Stimulated activated CD8-positive, alpha-beta memory T cell treated with anti-CD3 and anti-CD28 coated beads, Interleukin-12 subunit alpha, Interleukin-12 subunit beta, amount 100 ng/mL, for 24 hours (primary cell): ENCODE data around the gene AQP12A.
"Not testable (repeated sequence)": the region's sequence is repeated elsewhere in the genome, so short reads cannot be mapped to it uniquely, and the experiment has no call there.

Source experiments
- DNase-seq: peaks from one replicate; pipeline ENCODE4 v3.0.0-alpha.2; 2020; ENCODE audit errors: extremely low read depth

AQP12A gene, protein sequence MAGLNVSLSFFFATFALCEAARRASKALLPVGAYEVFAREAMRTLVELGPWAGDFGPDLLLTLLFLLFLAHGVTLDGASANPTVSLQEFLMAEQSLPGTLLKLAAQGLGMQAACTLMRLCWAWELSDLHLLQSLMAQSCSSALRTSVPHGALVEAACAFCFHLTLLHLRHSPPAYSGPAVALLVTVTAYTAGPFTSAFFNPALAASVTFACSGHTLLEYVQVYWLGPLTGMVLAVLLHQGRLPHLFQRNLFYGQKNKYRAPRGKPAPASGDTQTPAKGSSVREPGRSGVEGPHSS

GRCh38 chr2:240691631-240692420 is at the start of gene AQP12A:
Gene AQP12A (plus strand): TSS chr2:240691866. CDS start chr2:240691914, 48 bp downstream.
- not testable (repeated sequence) for DNase-seq

GRCh38 chr2:240642061-240642805 is 49.4 kb upstream of the AQP12A start:
- no peak for DNase-seq

GRCh38 chr2:240642806-240643092 is 48.9 kb upstream of the AQP12A start:
- DNase-seq, result no peak

GRCh38 chr2:240643093-240643810 is 48.4 kb upstream of the AQP12A start:
- no peak for DNase-seq

GRCh38 chr2:240643811-240644150 is 47.9 kb upstream of the AQP12A start:
- DNase-seq, result no peak

DNA sequence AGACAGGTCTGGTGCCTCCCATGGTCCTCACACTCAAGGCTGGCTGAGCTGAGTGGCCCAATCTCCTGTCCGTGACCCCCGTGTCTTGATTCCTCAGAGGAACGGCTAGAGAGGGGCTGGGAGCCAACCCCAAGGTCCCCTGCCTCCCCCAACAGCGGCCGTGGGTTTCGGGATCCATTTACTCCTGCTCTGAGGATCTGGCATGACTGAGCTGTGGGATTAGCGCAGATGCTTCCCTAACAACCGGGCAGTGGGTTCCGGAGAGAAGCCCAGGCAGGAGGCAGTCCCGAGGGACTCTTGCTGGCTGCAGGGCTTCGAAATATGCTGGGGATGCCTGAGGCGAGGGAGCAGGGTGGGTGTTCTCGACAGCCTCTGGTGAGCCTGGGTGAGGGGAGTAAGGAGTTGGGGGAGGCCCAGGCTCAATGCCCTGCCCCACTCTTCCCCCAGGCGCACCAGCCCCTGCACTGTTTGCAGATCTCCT is 47.5 kb upstream of the AQP12A start:
- DNase-seq, result no peak

- no peak for DNase-seq
Measured at GRCh38 chr2:240644859-240645301, 46.8 kb upstream of the AQP12A start.

- DNase-seq, result no peak
Measured at GRCh38 chr2:240645346-240645745, 46.3 kb upstream of the AQP12A start.

DNA sequence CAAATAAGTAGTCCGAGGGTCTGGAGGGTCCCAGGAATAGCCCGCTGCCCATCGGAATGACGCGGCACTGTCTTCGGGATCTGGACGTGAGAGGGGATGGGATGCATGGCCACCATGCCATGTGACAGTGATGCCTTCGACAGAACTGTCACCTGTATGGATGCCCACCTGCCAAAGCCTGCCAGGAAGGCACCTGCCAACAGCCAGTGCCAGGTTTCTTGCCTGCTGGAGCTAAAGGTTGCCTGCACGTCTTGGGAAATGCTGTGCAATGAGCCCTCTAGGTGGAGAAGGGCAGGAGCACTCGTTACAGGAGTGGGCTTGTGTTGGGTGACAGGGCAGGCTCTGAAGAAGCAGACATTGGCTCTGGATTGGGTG is 45.9 kb upstream of the AQP12A start:
- no peak for DNase-seq

- DNase-seq, result no peak
Measured at GRCh38 chr2:240646176-240646899, 45.3 kb upstream of the AQP12A start.

GRCh38 chr2:240646900-240647502 is 44.7 kb upstream of the AQP12A start:
- DNase-seq, result no peak

DNA sequence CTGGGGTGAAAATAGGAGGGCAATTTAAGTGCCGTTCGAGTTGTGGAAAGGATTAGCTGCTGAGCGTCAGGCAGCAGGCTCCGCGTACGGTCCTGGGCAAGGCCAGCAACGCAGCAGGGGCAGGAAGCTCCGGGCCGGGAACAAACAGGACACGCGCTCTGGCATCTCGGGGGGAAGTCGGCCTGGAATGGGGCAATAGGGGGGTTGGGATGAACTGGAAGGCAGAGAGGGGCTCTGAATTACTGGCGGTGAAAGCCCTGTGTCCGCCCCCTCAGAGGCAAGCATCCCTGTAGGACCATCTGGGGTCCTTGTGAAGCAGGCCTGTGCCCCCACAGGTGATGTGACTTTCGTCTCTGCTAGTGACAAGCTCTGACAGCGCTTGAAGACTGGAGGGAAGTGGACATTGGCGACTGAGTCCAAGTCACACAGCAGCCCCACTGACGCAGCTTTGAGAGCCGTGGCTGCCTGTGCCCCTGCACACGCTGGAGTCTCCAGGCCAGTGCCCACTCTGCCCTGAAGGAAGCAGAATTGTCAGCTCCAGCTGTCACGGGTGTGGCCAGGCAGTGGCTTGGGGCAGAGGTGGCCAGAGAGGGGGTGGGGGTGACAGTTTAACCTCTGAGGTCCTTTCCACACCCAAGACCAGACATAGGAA is 44.0 kb upstream of the AQP12A start:
- DNase-seq, result no peak

GRCh38 chr2:240648155-240648649 is 43.5 kb upstream of the AQP12A start:
- DNase-seq, result no peak

DNA sequence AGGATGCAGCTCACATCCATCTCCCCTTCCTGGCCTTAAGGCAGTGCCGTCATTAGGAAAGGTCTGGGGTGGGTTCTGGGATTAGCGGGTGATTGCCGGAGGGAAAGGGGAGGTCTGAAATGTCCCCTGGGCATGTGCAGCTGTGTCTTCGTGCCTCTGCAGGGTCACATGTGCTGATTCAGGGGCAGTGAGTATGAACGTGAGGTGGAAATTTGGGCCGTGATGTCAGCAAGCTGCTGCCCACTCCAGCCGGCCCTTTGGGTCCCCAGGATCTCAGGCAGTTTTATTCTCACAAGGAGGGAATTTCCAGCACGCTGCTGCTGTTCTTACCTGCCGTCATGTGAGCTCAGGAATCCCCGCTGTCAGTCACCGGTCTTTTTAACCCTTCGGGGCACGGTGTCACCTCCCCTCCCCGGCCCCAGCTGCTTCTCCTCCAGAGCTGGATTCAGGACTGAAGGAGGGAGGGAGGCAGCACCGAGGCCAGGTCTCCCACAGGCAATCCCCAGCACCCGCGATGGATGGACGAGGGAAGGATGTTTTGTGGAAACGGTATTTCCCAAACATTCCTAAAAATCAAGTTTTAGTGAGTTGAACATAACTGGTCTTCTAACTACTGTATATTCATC is 42.9 kb upstream of the AQP12A start:
- DNase-seq, result no peak

- DNase-seq, result no peak
Measured at GRCh38 chr2:240649331-240649730, 42.3 kb upstream of the AQP12A start.

- no peak for DNase-seq
Measured at GRCh38 chr2:240650254-240650965, 41.3 kb upstream of the AQP12A start.

GRCh38 chr2:240651185-240651584 is 40.5 kb upstream of the AQP12A start:
- DNase-seq, result no peak

DNA sequence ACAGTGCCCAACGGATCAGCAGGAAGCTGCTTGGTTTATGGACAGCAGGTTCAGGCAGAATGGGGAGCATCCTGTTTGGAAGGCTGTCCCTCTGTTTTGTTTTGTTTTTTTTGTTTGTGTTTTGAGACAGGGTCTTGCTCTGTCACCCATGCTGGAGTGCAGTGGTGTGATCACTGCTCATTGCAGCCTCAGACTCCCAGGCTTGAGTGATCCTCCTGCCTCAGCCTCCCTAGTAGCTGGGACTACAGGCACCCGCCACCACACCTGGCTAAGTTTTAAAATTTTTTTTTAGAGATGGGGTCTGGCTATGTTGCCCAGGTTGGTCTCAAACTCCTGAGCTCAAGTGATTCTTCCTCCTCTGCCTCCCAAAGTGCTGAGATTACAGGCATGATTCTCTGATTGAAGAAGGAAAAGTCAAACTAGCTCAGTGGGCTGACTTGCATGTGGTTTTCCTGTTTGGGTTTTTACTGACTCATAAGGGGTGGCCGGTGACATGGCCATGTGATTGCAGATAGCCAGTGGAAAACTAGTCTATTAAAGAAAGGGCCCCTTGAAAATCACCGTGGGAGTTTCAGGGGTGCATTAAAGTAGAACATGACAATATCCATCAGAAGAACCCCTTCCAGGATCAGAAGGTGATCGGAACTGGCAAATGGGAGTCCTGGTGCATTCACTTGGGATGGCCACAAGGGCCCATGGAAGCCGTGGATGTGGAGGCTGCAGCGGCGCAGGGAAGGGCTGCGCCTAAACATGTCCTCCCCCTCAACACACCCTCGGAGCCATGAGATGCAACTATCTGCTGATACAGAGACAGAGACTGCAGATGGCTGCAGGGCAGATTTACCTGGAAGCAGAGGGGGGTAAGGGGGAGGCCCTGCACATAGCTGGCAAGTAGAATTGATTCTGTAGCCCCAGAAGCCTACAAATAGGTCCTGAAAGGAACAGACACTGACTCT is 35.5 kb upstream of the AQP12A start:
- no peak for DNase-seq
